Measurements from ENCODE around the gene GAR1.
A peak's percentile ranks its signal among the peaks of the same experiment; 100 is the strongest.
"Not testable (repeated sequence)": the region's sequence is repeated elsewhere in the genome, so short reads cannot be mapped to it uniquely, and the experiment has no call there.

The GAR1 gene

DNA sequence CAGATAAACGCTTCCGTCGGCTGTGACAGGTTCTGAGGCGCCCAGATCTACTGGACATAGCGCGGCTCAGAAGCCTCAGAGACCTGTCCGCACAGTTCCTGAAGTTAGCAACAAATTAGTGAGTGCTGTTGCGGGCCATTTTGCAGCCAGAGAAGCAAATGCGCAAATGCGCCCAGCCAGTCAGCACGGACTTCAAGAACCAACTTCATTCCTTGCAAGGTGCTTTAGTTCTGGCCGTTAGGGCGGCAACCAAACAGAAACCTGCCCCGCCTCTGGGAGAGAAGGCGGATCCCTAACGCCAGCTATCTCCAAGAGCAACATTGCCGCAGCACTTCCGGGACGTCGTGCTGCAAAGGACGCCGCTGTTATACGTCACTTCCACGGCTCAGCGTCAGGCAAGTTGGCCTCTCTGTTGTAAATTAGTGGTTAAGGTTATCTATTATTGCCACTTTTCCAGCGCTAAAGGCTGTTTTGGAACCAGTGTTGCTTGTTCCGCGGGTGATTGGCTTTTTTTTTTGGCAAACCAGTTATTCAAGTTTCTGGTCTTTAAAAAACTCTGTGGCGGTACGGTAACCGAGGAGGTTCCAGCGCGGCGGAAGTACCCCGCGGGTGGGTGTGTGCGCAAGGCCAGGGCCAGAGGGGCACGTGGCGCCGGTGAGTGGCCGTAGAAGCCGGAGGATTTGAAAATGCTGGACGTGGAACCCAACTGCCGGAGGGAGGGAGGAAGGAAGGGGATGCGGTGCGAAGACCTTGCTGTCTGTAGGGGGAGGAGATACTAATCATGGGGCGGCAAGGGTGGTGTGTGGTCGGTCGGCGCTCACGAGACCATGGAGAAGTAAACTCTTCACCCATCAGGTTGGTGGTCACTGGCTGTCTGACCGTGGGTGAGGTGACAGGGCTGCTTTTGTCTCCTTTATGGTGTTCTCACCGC, at the start of gene GAR1:
Gene GAR1, plus strand, starts transcription at position 612 of the 931 bp plus-strand sequence. CDS start 403 bp downstream, outside the sequence.
- peak; percentile 42 for DNase-seq

DNA sequence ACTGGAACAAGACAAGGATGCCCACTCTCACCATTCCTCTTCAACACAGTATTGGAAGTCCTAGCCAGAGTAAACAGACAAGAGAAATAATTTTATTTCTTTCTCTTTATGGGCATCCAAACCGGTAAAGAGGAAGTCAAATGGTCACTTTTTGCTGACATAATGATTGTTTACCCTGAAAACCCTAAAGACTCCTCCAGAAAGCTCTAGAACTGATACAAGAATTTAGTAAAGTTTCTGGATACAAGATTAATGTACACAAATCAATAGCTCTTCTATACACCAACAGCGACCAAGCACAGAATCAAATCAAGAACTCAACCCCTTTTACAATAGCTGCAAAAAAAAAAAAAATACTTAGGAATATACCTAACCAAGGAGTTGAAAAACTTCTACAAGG, 33.5 kb upstream of the GAR1 start:
- DNase-seq = not testable (repeated sequence)

DNA sequence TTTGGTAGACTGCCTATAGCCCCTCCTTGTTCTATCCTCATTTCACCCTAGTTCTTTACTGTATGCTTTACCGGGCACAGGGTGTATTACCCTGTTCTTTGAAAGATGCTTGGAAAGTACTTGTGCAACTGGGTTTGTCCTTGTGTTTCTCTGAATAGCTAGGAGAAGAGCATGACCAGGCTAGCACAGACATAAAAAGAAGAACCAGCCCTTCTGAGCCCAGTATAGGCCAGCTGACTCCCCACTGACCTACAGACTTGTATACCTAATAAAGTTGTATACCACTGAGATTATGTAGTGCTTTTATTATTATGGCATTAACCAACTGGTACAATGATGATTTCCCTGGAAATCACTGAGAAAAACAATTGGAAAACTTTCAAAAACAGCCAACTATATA, 28.7 kb upstream of the GAR1 start:
- no peak for DNase-seq

DNA sequence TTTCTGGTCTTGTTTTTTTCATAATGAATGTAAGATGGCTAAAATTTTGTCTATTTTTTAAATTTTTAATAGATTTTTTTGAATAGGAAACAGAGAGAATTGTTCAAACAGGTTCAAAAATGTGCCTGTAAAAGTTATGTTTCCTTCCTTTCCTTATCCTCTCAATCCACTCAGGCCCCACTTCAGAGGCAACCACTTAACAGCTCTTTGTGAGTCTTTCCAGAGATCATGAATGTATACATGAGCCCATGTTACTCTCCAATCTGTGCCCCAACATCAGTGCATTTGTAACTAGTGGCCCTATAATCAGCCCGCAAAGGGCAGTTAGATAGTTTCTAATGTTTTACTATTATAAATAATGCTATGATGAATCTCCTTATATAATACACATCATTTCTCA, 27.8 kb upstream of the GAR1 start:
- no peak for DNase-seq

DNA sequence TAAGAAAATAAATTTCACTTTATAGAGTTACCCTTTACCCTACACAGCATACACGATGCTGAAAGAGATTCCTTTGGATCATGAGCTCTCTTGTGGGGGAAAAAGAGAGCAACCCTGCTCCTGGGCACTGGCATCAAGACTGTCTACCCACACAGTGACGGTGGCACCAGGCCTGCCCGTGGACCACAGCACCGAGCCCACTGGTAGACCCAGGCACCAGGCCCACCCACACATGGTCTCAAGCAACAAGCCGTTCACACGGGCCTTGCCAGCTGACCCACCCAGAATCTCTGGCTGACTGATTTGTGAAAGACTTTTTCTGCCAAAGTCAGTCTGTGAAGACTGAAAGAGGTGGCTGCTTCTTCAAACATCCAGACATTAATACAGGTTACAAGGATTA, 20.5 kb upstream of the GAR1 start:
- no peak for DNase-seq

DNA sequence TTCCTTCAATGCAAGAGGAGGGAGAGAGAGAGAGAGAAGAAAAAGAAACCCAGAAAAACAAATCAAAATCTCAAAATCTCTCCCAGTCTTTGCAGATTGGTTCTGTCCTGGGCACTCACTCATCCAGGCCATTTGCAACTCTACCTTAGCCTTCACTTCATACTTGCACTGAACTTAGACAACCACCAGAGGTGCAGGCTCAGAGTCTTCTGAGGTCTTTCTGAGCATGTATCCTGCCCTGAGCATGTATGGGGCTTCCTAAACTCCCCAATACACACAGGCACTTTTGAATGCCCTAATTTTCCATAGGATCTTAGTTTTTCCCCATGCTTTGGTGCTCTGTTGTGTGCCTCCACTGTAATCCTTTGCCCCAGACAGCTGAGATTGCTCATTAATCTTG, 16.7 kb upstream of the GAR1 start:
- no peak for DNase-seq

DNA sequence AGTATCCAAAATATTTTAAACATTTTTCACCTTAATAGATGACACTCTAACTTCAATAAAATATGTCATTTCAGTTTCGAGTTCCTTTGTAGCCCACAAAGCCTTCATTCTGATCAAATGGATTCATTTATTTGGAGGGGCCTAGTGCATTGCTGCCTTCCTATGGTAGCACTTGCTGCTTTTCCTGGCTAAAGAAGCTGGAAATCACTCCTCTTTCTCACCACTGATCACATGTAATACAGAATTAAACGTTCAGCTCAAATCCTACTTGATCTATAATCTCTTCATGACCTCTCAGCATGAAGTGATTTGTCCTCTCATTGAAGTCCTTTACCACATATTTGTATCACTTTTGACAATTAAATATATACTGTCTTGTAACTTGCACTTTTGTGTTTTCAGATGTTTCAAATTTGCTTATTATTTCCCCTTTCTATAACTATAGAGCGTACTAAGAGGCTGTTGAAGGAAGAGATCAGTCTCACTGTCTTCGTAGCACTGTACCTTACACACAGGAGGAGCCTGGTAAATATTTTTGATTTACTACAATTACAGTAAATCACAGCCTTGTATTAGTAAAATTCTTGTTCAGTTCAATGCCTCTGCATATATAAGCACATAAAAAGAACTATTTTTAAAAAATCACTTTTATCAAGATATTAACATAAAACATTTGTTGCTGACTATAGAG, 14.3 kb upstream of the GAR1 start:
- no peak for DNase-seq

DNA sequence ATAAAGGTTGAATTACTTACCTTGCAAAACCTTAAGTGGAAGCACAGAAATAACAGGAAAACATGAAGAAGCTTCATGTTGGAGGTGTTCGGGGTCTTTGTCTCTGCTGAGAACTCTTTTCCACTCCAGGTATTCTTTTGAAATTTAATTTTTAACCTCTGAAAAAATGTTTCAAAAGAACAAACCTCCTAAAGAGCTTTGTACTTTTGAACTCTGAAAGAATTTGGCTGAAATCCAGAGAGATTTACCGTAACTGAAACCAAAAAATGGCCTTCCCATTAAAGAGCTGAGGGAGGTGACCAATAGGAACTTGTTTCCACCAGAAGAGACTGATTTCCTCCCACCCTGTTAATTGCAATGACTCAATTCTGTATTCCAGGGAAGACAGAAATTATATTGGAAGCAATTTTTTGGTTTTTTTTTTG, 13.7 kb upstream of the GAR1 start, which contains the start of gene CFI:
Gene CFI, minus strand, starts transcription at position 105 of the 425 bp plus-strand sequence. Its CDS starts 28 bp downstream, at position 77.
- DNase-seq = no peak

DNA sequence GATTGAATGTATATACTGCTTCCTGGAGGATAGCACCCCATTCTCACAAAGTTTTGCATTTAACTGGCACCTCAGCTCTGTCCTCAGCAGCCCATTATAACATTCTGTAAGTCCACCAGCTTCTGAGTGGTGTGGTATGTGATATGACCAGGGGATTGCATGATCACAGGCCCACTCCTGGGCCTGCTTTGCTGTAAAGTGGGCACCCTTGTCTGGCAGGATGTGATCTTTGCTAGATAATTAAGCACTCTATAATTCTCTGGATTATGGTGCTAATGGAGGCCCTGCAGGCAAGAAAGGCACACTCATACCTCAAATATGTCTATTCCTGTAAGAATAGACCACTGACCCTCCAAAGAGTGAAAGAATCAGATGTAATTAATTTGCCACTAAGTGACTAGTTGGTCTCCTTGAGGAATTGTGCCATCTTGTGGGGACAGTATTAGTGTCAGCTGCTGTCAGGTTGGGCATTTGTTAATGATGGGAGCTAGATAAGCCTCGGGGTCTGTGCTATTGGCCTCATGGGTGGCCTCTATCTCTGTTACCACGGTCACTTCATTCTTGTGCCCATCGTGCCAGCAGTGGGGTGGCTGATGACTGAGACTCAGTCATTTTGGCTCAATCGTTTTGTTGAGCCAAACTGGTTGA, 11.5 kb upstream of the GAR1 start:
- DNase-seq = no peak

DNA sequence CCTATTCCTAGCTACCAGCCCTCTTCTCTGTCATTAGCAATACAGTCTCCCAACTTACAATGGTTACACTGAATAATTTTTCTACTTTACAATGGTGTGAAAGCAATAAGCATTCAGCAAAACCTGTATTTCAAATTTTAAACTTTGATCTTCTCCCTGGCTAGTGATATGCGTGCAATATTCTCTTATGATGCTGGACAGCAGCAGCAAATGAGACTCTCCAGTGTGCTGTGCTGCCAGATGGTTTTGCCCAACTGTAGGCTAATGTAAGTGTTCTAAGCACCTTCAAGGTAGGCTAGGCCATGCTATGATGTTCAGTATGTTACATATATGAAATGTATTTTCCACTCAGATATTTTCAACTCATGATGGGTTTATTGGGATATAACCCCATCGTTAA, 5.9 kb upstream of the GAR1 start:
- no peak for DNase-seq

DNA sequence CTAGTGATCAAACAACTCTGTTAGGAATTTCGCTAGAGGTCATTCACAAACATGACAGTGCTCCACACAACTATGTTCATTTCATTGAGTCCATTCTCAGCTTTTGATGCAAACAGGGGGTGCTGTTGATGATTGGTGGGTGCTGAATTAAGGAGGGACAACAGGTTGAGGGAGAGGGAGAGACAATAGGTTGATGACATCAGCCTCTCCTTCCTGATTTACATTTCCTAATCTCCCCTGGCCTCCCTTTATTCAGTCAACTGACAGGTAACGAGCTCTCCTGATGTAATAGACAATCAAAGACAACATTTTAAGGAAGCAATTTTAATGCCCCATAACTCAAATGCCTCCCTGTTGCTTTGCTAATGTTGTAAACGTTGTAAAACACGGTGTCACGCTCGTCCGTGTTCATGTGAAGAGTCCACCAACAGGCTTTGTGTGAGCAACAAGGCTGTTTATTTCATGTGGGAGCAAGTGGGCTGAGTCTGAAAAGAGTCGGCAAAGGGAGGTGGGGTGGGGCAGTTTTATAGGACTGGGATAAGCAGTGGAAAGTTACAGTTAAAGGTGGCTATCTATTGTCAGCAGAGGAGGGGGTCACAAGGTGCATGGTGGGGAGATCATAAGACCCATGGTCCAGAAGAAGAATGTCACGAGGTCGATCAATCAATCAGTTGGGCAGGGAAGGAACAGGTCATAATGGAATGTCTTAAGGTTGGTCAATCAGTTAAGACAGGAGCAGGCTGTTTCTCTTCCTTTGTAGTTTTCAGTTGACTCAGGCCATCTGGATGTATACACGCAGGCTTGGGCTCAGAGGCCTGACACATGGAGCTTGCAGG, 4.8 kb upstream of the GAR1 start:
- no peak for DNase-seq

DNA sequence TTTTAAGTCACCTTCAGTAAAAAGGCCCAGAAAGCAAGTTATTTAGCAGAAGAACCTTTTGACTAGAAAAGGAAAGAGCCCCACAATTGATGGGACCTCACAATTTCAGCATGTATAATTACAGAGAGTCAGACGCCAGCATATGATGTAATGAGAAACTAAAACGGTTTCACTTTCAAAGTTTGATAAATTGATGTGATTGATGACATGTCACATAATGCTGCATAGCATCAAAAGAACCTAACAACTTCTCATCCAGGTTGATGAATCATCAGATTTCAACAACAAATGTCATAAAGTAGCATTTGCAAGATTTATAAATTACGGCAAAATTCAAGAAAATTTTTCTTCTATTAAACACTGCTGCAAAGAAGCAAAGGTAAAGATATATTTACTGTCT, 3.9 kb upstream of the GAR1 start:
- no peak for DNase-seq

DNA sequence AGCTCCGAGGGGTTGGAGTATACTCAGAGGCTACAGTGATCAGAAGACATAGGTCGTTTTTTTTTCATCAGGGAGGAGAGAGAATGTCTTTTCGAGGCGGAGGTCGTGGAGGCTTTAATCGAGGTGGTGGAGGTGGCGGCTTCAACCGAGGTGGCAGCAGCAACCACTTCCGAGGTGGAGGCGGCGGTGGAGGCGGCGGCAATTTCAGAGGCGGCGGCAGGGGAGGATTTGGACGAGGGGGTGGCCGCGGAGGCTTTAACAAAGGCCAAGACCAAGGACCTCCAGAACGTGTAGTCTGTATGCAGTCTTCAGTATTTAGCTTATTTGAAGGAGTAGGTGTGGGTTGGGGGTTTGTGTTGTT, 500 bp downstream of the GAR1 start:
- DNase-seq = no peak

DNA sequence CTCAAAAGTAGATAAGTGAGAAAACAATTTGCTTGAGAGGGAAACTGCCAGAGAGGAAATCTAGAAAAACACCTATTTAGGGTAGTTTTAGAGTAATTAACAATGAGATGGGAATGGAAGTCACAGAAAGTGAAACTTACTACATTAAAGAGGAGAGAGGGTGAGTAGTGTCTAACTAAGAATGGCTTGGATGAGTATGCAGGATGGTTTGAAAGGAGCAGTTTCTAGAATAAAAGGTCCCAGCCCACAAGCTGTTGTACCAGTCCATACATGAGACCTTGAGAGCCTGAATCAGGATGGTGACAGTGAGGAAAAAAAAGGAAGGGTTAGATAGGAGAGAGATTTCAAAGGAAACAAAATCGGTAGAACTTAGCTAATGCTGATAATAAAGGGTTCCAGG, 1.3 kb downstream of the GAR1 start:
- no peak for DNase-seq

DNA sequence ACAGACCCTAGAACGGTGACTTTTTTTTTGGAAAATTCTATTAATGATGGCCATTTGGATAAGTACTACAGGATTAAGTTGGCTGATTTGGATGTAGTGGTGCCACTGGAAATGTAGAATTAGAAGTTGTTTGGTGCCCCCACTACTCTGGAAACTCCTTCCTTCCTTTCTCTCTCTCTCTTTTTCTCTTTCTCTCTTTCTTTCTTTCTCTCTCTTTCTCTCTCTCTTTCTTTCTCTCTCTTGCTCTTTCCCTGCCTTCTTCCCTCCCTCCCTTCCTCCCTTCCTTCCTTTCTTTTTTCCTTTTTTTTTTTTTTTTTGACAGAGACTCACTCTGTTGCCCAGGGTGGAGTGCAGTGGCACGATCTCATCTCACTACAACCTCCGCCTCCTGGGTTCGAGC, 2.7 kb downstream of the GAR1 start:
- DNase-seq = no peak

DNA sequence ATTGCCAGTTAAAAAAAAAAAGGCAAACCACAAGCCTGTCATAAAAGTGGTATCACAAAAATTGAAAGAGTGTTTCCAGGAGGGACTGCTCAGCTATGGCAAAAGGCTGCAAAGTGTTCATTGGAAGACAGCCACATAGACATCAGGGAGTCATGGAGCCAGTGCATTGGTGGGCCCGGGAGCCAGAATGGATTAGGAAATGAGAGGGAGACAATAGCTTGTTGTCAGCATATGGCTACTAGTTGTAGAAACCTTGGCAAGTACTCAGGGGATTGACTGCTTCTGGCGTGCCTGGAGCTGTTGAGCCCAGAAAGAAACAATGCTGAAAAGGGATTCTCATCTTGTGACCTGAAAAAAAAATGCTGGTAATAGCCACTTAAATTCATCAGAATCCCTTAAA, 5.0 kb downstream of the GAR1 start:
- no peak for DNase-seq

DNA sequence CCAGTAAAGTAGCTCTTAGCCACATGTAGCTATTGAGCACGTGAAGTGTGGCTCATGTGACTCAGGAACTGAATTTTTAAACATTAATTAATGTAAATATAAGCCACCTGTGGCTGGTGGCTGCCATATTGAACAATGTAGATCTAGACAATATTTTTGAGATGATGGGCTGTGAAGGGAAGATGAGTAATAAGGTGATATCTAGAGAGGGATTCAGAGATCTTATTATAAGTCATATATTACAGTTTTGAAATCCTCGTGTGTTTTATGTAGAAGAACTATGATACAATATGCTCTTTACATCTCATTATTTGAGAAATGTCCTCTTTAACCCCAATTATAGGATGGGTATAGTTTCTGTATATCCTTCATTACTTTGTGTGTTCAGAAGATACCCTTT, 5.6 kb downstream of the GAR1 start:
- DNase-seq = no peak

DNA sequence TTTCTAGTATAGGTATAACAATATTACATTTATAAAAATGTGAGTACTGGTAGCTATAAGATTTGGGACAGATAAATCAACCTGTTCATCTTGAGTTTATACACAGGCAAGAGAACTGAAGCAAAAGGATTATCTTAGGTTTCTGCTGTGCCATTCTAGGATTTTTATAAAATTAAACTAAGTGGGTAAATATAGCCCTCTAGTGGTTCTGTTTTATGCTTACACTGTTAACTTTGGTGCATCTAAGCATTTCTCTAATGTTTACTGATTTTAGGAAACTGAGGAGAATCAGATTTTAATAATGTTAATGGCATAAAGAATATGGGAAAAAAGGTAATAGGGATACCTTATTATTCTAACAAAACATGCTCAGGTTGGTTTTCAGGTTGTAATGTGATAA, 11.2 kb downstream of the GAR1 start:
- DNase-seq = no peak

DNA sequence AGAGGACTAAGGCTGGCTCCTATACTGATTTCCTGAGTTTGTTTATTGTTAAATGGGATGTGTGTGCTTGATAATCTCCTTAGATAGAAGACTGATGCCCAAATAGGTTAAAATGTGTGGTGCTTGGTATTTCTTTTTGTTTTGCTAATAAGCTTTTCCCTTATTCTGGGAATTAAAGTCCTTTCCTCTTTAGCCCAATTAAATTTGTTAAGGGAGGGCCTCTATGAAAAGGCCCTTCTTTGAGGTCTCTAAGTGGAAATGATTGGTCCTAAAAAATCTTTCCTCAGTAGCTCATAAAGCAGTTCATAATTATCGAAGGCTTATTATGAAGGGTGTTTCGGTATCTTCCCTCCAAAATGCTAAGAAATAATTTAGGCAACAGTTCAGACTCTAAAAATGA, 12.1 kb downstream of the GAR1 start, which contains the start of gene RRH:
Gene RRH, plus strand, starts transcription at position 301 of the 400 bp plus-strand sequence. Its CDS starts 56 bp downstream, at position 357.
- DNase-seq = no peak

DNA sequence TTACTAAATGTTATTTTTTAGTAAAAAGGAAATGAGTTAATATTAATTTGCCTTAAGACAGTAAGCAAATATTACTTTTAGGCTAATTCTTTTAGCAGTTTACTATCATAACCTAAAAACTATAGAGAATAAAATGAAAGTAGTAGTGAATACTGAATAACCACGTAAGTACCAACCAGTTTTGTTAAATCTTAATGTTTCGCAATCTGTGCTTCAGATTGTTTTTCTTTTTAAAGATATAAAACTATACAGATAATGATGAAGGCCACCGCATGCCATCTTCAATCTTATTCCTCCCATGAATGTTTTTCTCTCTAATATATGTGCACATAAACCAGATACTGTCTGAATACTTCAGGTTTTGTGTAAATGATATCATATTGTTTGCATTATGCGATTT, 18.2 kb downstream of the GAR1 start:
- DNase-seq = no peak

DNA sequence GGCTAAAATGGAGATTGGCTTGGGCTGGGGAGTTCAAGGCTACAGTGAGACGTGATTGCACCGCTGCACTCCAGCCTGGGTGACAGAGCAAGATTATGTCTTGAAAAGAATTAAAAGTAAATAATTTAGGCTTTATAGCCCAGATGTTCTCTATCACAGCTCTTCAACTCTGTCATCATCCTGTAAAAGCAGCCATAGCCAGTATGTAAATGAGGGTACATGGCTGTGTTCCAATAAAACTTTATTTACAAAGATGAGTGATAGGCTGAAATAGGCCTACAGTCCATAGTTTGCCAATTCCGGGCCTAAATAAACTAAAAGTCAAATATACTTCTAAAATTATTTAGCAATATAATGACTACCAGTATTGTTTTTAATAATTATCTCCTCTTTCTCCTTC, 21.4 kb downstream of the GAR1 start:
- DNase-seq = no peak

DNA sequence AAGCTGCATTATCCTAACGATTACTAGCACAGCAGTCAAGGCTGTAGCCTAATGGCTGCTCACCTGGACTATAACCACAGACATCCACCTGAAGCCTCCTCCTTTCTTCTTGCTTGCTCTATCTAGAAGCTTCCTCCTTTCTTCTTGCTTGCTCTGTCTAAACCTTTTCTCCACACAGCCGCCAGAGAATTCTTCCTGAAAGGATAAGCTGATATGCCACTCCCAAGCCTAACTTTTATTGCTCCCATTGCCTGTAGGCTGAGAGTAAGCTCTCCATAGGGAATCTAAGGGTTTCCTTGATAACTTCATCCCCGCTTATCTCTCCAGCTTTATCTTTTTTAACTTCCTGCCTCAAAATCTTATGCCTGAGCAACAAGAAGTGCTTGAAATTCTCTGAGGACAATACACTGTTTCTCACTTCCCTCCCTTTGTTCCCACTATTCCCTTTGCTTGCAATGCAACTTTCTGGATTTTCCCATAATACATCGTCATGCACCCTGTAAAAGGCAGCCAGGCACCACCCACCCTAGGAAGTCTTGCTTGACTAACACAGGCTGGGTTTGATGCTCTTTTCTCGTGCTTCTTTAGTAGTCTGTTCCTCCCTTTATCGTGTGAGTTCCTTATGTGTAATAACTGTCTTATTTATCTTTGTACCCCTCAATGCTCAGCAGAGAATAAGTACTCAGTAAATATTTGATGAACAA, 31.0 kb downstream of the GAR1 start:
- no peak for DNase-seq
